MCF 10A (cell line): ENCODE measurements around the gene SRCIN1. TPM values are rescaled to one million over a fixed set of nuclear protein-coding genes. Genes with fewer than 3 reads are reported as not detected.

Experiments
- BruUV-seq: library from RNA; stranded (reverse); fragments of 400-500 nt; replicated peaks from 2 replicates; lab custom pipeline; 2021; lab: Mats Ljungman, UMichigan
- CTCF ChIA-PET: fragments of 300-600 bp; sonication (Branson Sonifier 250); formaldehyde crosslinking; extraction: SDS; loops from one replicate; lab custom pipeline; 2021; ENCODE audit warnings: antibody characterized with exemption, inconsistent platforms; lab: Yijun Ruan, JAX
- POLR2A ChIA-PET: fragments of 300-600, 350-650 bp; sonication (Branson Sonifier 250); formaldehyde crosslinking; extraction: SDS; loops from one replicate; lab custom pipeline; 2020; ENCODE audit warnings: antibody characterized with exemption, inconsistent platforms; lab: Yijun Ruan, JAX
- DNase-seq: peaks from one replicate; pipeline ENCODE4 v3.0.0-alpha.2; 2018; ENCODE audit not compliant: unreplicated experiment
- H3K27ac Mint-ChIP-seq: one replicate; pipeline ENCODE4 v1.8.0; 2022; ENCODE audit warnings: mild to moderate bottlenecking, low read depth, mixed read lengths; ENCODE audit not compliant: unreplicated experiment
- H3K27me3 Mint-ChIP-seq: one replicate; pipeline ENCODE4 v1.8.0; 2022; ENCODE audit warnings: mixed read lengths; ENCODE audit not compliant: insufficient read depth, unreplicated experiment
- H3K36me3 Mint-ChIP-seq: one replicate; pipeline ENCODE4 v1.8.0; 2022; ENCODE audit warnings: mild to moderate bottlenecking, moderate library complexity, mixed read lengths; ENCODE audit not compliant: insufficient read depth, unreplicated experiment
- H3K4me1 Mint-ChIP-seq: one replicate; pipeline ENCODE4 v1.8.0; 2022; ENCODE audit warnings: mixed read lengths; ENCODE audit not compliant: insufficient read depth, unreplicated experiment
- H3K4me3 Mint-ChIP-seq: one replicate; pipeline ENCODE4 v1.8.0; 2022; ENCODE audit warnings: mild to moderate bottlenecking, moderate library complexity, mixed read lengths; ENCODE audit not compliant: unreplicated experiment
- H3K9me3 Mint-ChIP-seq: one replicate; pipeline ENCODE4 v1.8.0; 2022; ENCODE audit warnings: mixed read lengths; ENCODE audit not compliant: unreplicated experiment
- CTCF ChIP-seq: fragments of 200-600 bp; IDR thresholded peaks from one replicate; pipeline ENCODE4 v1.8.0; 2022; ENCODE audit warnings: antibody characterized with exemption, mild to moderate bottlenecking; ENCODE audit not compliant: unreplicated experiment
- intact Hi-C: fragments of 100-400 bp; cut with micrococcal nuclease; formaldehyde crosslinking; loops from 2 replicates; pipeline ENCODE4 v1.14.1; 2022
- total RNA-seq: library from RNA; stranded (reverse); gene quantifications from 2 replicates; pipeline ENCODE4 v1.2.3, GENCODE V29; 2022

Gene SRCIN1
- total RNA-seq, 1 experiment from 2014 or later: 5.7 TPM

GRCh38 chr17:38554430-38555350 lies 51.1 kb downstream of the SRCIN1 start:
- H3K27ac Mint-ChIP-seq: no peak overlapping the region
- ChIA-PET POLR2A (interaction anchor here (0.6 to 1.0 kb wide), 3 partner anchors 114 to 1861 kb away, joined by 3 read pairs; no protein-coding TSS in a partner anchor), CTCF (interaction anchor here (0.5 to 2.4 kb wide), 11 partner anchors 14 to 180 kb away, joined by 3 to 7 read pairs (median 3); no protein-coding TSS in a partner anchor)
- no peaks in the 10 kb centered on the region for H3K27me3 Mint-ChIP-seq
- DNase-seq: peak; percentile 72
- peaks cover 6% of the 10 kb centered on the region for H3K36me3 Mint-ChIP-seq
- peaks cover 37% of the 10 kb centered on the region for H3K4me1 Mint-ChIP-seq
- no peaks in the 10 kb centered on the region for H3K9me3 Mint-ChIP-seq
- H3K4me3 Mint-ChIP-seq: no peak overlapping the region
- TF ChIP-seq CTCF: no peak
- BruUV-seq: no TSS peak
- intact Hi-C loops: no loop called here

- Mint-ChIP-seq H3K4me3 (no peak overlapping the region), H3K27ac (no peak overlapping the region), H3K36me3 (peaks cover 6% of the 10 kb centered on the region), H3K4me1 (peaks cover 22% of the 10 kb centered on the region), H3K9me3 (no peaks in the 10 kb centered on the region), H3K27me3 (no peaks in the 10 kb centered on the region)
- no peak for TF ChIP-seq CTCF
- intact Hi-C loops: no loop called here
- no TSS peak for BruUV-seq
- no peak for DNase-seq
- CTCF ChIA-PET: interaction anchor here (0.9 to 1.1 kb wide), 2 partner anchors 32 to 122 kb away, joined by 3 to 4 read pairs; partner anchors contain the start of gene EPOP
- POLR2A ChIA-PET: interaction anchor here (0.6 to 0.7 kb wide), 2 partner anchors 8 to 1593 kb away, joined by 3 read pairs; no protein-coding TSS in a partner anchor
These were observed 53.4 kb downstream of the SRCIN1 start for GRCh38 chr17:38552343-38552742.

- ChIA-PET CTCF (no interaction called here), POLR2A (no interaction called here)
- no TSS peak for BruUV-seq
- Mint-ChIP-seq H3K36me3 (peaks cover 6% of the 10 kb centered on the region), H3K4me3 (no peak overlapping the region), H3K9me3 (no peaks in the 10 kb centered on the region), H3K4me1 (peaks cover 21% of the 10 kb centered on the region), H3K27ac (no peak overlapping the region), H3K27me3 (no peaks in the 10 kb centered on the region)
- intact Hi-C loops: no loop called here
- no peak for DNase-seq
- no peak for TF ChIP-seq CTCF
These were observed 54.6 kb downstream of the SRCIN1 start for GRCh38 chr17:38551121-38551520.

- Mint-ChIP-seq H3K27me3 (no peaks in the 10 kb centered on the region), H3K4me1 (peaks cover 21% of the 10 kb centered on the region), H3K9me3 (no peaks in the 10 kb centered on the region), H3K27ac (no peak overlapping the region), H3K36me3 (peaks cover 4% of the 10 kb centered on the region), H3K4me3 (no peak overlapping the region)
- ChIA-PET CTCF (interaction anchor here (1.4 kb wide), 1 partner anchor 117 kb away, joined by 6 read pairs; no protein-coding TSS in a partner anchor), POLR2A (no interaction called here)
- intact Hi-C loops: no loop called here
- no peak for TF ChIP-seq CTCF
- peak; percentile 78 for DNase-seq
- BruUV-seq: no TSS peak
These were observed 55.1 kb downstream of the SRCIN1 start for GRCh38 chr17:38550661-38551060.
